ENCODE data around the gene AP2B1. TPM values are rescaled to one million over a fixed set of nuclear protein-coding genes. Genes with fewer than 3 reads are reported as not detected.
"Not testable (repeated sequence)": the region's sequence is repeated elsewhere in the genome, so short reads cannot be mapped to it uniquely, and the experiment has no call there.

AP2B1 gene
- total RNA-seq, 2 experiments from 2014 or later = 28.9 to 76.0 TPM

- Histone ChIP-seq H3K9me3 (ENCODE audit: low read length) (no peaks in the 10 kb centered on the region), H3K27ac (ENCODE audit: low read depth, low read length, poor library complexity, severe bottlenecking) (no peak overlapping the region), H3K4me2 (ENCODE audit: low read length) (no peak overlapping the region), H3K79me2 (ENCODE audit: insufficient read depth, low read depth, low read length) (no peaks in the 10 kb centered on the region), H3K9me2 (ENCODE audit: insufficient read depth, low read length) (no peaks in the 10 kb centered on the region), H4K20me1 (ENCODE audit: insufficient read depth, low read length) (no peaks in the 10 kb centered on the region), H2AFZ (ENCODE audit: low read length) (no peak overlapping the region), H3K4me1 (ENCODE audit: insufficient read depth, low read length, poor library complexity, severe bottlenecking) (no peaks in the 10 kb centered on the region), H3K36me3 (ENCODE audit: insufficient read depth, low read length) (no peaks in the 10 kb centered on the region), H3K4me3 (ENCODE audit: low read depth, low read length, poor library complexity, severe bottlenecking) (no peak overlapping the region)
- POLR2A ChIA-PET = no interaction called here
- intact Hi-C loops (cut with micrococcal nuclease; ENCODE audit: unreplicated experiment) = no loop called here
- BruUV-seq (replicated peaks) = no TSS peak
- CTCF ChIA-PET (ENCODE audit: unreplicated experiment) = no interaction called here
- TF ChIP-seq CTCF (conservative IDR thresholded peaks at IDR 0.05; ENCODE audit: low read length) = no peak
- no peak for DNase-seq (ENCODE audit: low spot score)
These were observed 163.6 kb downstream of the AP2B1 start for GRCh38 chr17:35750526-35751395.

GRCh38 chr17:35751541-35751940, 164.4 kb downstream of the AP2B1 start:
- H4K20me1 ChIP-seq (ENCODE audit: insufficient read depth, low read length); H3K4me1 ChIP-seq (ENCODE audit: insufficient read depth, low read length, poor library complexity, severe bottlenecking); H3K79me2 ChIP-seq (ENCODE audit: insufficient read depth, low read depth, low read length); H2AFZ ChIP-seq (ENCODE audit: low read length); BruUV-seq (replicated peaks); H3K27ac ChIP-seq (ENCODE audit: low read depth, low read length, poor library complexity, severe bottlenecking); CTCF ChIA-PET (ENCODE audit: unreplicated experiment); H3K9me3 ChIP-seq (ENCODE audit: low read length); H3K4me2 ChIP-seq (ENCODE audit: low read length); intact Hi-C loops (cut with micrococcal nuclease; ENCODE audit: unreplicated experiment); DNase-seq (ENCODE audit: low spot score); H3K9me2 ChIP-seq (ENCODE audit: insufficient read depth, low read length); H3K4me3 ChIP-seq (ENCODE audit: low read depth, low read length, poor library complexity, severe bottlenecking); H3K36me3 ChIP-seq (ENCODE audit: insufficient read depth, low read length): not testable (repeated sequence)
- POLR2A ChIA-PET = interaction anchor here (0.7 kb wide), 1 partner anchor 68 kb away, joined by 3 read pairs; no protein-coding TSS in a partner anchor

GRCh38 chr17:35752471-35752870, 165.3 kb downstream of the AP2B1 start:
- no peaks in the 10 kb centered on the region for H3K36me3 ChIP-seq (ENCODE audit: insufficient read depth, low read length)
- no peaks in the 10 kb centered on the region for H4K20me1 ChIP-seq (ENCODE audit: insufficient read depth, low read length)
- no peaks in the 10 kb centered on the region for H3K79me2 ChIP-seq (ENCODE audit: insufficient read depth, low read depth, low read length)
- TF ChIP-seq EZH2phosphoT487 (IDR thresholded peaks at IDR 0.05; ENCODE audit: borderline replicate concordance, low read depth, low read length) (no peak), CTCF (conservative IDR thresholded peaks at IDR 0.05; ENCODE audit: low read length) (no peak)
- H3K4me3 ChIP-seq (ENCODE audit: low read depth, low read length, poor library complexity, severe bottlenecking) = no peak overlapping the region
- no peaks in the 10 kb centered on the region for H3K9me3 ChIP-seq (ENCODE audit: low read length)
- no peak overlapping the region for H3K27ac ChIP-seq (ENCODE audit: low read depth, low read length, poor library complexity, severe bottlenecking)
- BruUV-seq (replicated peaks) = no TSS peak
- H3K4me1 ChIP-seq (ENCODE audit: insufficient read depth, low read length, poor library complexity, severe bottlenecking) = no peaks in the 10 kb centered on the region
- H3K9me2 ChIP-seq (ENCODE audit: insufficient read depth, low read length) = no peaks in the 10 kb centered on the region
- no peak overlapping the region for H2AFZ ChIP-seq (ENCODE audit: low read length)
- ChIA-PET CTCF (ENCODE audit: unreplicated experiment) (no interaction called here), POLR2A (no interaction called here)
- DNase-seq (ENCODE audit: low spot score) = no peak
- intact Hi-C loops (cut with micrococcal nuclease; ENCODE audit: unreplicated experiment) = no loop called here
- no peak overlapping the region for H3K4me2 ChIP-seq (ENCODE audit: low read length)
